Subcutaneous adipose tissue (tissue), 4 donors: Measurements from ENCODE around the gene TNF. TPM values are rescaled to one million over a fixed set of nuclear protein-coding genes. Genes with fewer than 3 reads are reported as not detected.

ENCODE experiments used
- CTCF ChIP-seq: fragments of 450-650 bp; IDR thresholded peaks from one replicate; pipeline ENCODE4 v1.5.1; 2016; ENCODE audit warnings: low read depth, mild to moderate bottlenecking, control low read depth, antibody characterized with exemption, moderate library complexity
- total RNA-seq, 4 donors: library from RNA; depleted of rRNA; stranded (reverse); fragments of >200 nt; gene quantifications; one replicate each; pipeline ENCODE4 v1.1.0, GENCODE V29; 2016

TNF gene
- total RNA-seq, 4 donors from 2014 or later: 0.22 to 0.82 TPM; not detected in 2

GRCh38 chr6:31610968-31611367 lies 35.6 kb downstream of the TNF start:
- TF ChIP-seq CTCF: no peak

- no peak for TF ChIP-seq CTCF
Observed at GRCh38 chr6:31614075-31614619, 38.8 kb downstream of the TNF start.

GRCh38 chr6:31614684-31615578 lies 39.6 kb downstream of the TNF start, which contains the start of gene AIF1:
Gene AIF1, plus strand, starts transcription at chr6:31615234. Its CDS starts 96 bp downstream, at chr6:31615330.
- TF ChIP-seq CTCF: no peak

- TF ChIP-seq CTCF: no peak
Observed at GRCh38 chr6:31615748-31616147, 40.4 kb downstream of the TNF start.

GRCh38 chr6:31617010-31617409 lies 41.6 kb downstream of the TNF start:
- TF ChIP-seq CTCF: no peak

GRCh38 chr6:31619805-31620585 lies 44.6 kb downstream of the TNF start:
- no peak for TF ChIP-seq CTCF
